B cell (primary cell): ENCODE data around the gene ADAMTS13. TPM values are rescaled to one million over a fixed set of nuclear protein-coding genes. Genes with fewer than 3 reads are reported as not detected.

Experiments used
- ATAC-seq: fragments of 200-7000 bp; cut with Tn5 transposase; one replicate; pipeline ENCODE4 v1.10.0; 2021; ENCODE audit warnings: low read depth, mild to moderate bottlenecking, moderate number of reproducible peaks, moderate library complexity
- CTCF ChIA-PET: fragments of 350-600 bp; sonication (Branson Sonifier 250); formaldehyde crosslinking; loops from one replicate; lab custom pipeline; 2021; ENCODE audit warnings: antibody characterized with exemption, inconsistent platforms; lab: Charles Lee
- POLR2A ChIA-PET: fragments of 350-600 bp; sonication (Branson Sonifier 250); formaldehyde crosslinking; loops from one replicate; lab custom pipeline; 2021; ENCODE audit warnings: antibody characterized with exemption; lab: Charles Lee
- DNase-seq: peaks from one replicate; pipeline ENCODE4 v3.0.0; 2013
- H2AFZ ChIP-seq: 2 replicates; pipeline ENCODE4 v1.6.1; 2012; ENCODE audit warnings: mild to moderate bottlenecking, low read depth, low read length; ENCODE audit not compliant: insufficient read depth, poor library complexity, severe bottlenecking
- H3K27ac ChIP-seq, 2 donors: 1 replicate in 1 of 2; 2 replicates in 1 of 2; pipeline ENCODE4 v1.5.1; 2012 to 2013; ENCODE audit warnings: low read length in 2 of 2, mild to moderate bottlenecking in 2 of 2, moderate library complexity in 1 of 2
- H3K27me3 ChIP-seq, 4 experiments: fragments of 200-600 bp in 1 of 4; sonication (generic) in 1 of 4; replicated peaks in 1 of 4; 1 replicate in 2 of 4; 2 replicates in 2 of 4; pipeline versions ENCODE4 v1.6.1 to v1.7.0; 2013 to 2016; ENCODE audit warnings: low read length in 3 of 4, mild to moderate bottlenecking in 2 of 4, mixed read lengths in 1 of 4, moderate library complexity in 1 of 4; ENCODE audit not compliant: insufficient read depth in 4 of 4, control insufficient read depth in 3 of 4; ENCODE audit errors: control extremely low read depth in 1 of 4
- H3K36me3 ChIP-seq, 2 experiments: replicated peaks in 1 of 2; 1 replicate in 1 of 2; 2 replicates in 1 of 2; pipeline versions ENCODE4 v1.6.1 to v1.7.1; 2013; ENCODE audit warnings: low read length in 1 of 2; ENCODE audit not compliant: insufficient read depth in 2 of 2, control insufficient read depth in 1 of 2; ENCODE audit errors: control extremely low read depth in 1 of 2, extremely low read depth in 1 of 2
- H3K4me1 ChIP-seq, 2 donors: fragments of 200-600 bp in 1 of 2; sonication (generic) in 1 of 2; 1 replicate in 1 of 2; 2 replicates in 1 of 2; pipeline versions ENCODE4 v1.5.1 to v1.6.1; 2013 to 2017; ENCODE audit warnings: low read length in 2 of 2; ENCODE audit not compliant: control insufficient read depth in 2 of 2, insufficient read depth in 2 of 2
- H3K4me2 ChIP-seq: replicated peaks from 2 replicates; pipeline ENCODE3; 2012; ENCODE audit warnings: mild to moderate bottlenecking, low read depth, low read length; ENCODE audit not compliant: poor library complexity, severe bottlenecking
- H3K4me3 ChIP-seq, 5 experiments: fragments of 200-600 bp in 1 of 5; sonication (generic) in 1 of 5; 1 replicate in 3 of 5; 2 replicates in 2 of 5; pipeline versions ENCODE4 v1.5.1 to v1.7.0; 2011 to 2016; ENCODE audit warnings: low read length in 4 of 5, mild to moderate bottlenecking in 4 of 5, low read depth in 2 of 5, control low read depth in 1 of 5, moderate library complexity in 1 of 5; ENCODE audit not compliant: insufficient read depth in 1 of 5; ENCODE audit errors: control extremely low read depth in 1 of 5, extremely low read depth in 1 of 5
- H3K79me2 ChIP-seq: fragments of 200-600 bp; sonication (generic); one replicate; pipeline ENCODE4 v1.6.0; 2016; ENCODE audit warnings: low read length; ENCODE audit not compliant: control insufficient read depth, insufficient read depth
- H3K9ac ChIP-seq: fragments of 200-600 bp; sonication (generic); 2 replicates; pipeline ENCODE4 v1.6.1; 2017; ENCODE audit warnings: mild to moderate bottlenecking, low read length, moderate library complexity
- H3K9me3 ChIP-seq, 3 donors: one replicate each; pipeline versions ENCODE4 v1.6.1 to v1.7.1; 2013; ENCODE audit warnings: low read length in 2 of 3; ENCODE audit not compliant: control insufficient read depth in 2 of 3, insufficient read depth in 1 of 3; ENCODE audit errors: control extremely low read depth in 1 of 3
- H4K20me1 ChIP-seq: 2 replicates; pipeline ENCODE4 v1.6.0; 2012; ENCODE audit warnings: mild to moderate bottlenecking, low read length; ENCODE audit not compliant: insufficient read depth, control insufficient read depth, poor library complexity, severe bottlenecking
- H3K27ac Mint-ChIP-seq: one replicate; pipeline ENCODE4 v1.8.0; 2021; ENCODE audit warnings: mixed read lengths
- H3K27me3 Mint-ChIP-seq: one replicate; pipeline ENCODE4 v1.8.0; 2021; ENCODE audit warnings: mixed read lengths
- H3K4me1 Mint-ChIP-seq: one replicate; pipeline ENCODE4 v1.8.0; 2021; ENCODE audit warnings: mixed read lengths
- H3K4me3 Mint-ChIP-seq: one replicate; pipeline ENCODE4 v1.8.0; 2021; ENCODE audit warnings: mixed read lengths
- H3K9me3 Mint-ChIP-seq: one replicate; pipeline ENCODE4 v1.8.0; 2022; ENCODE audit warnings: mixed read lengths; ENCODE audit not compliant: insufficient read depth
- CTCF ChIP-seq: fragments of 200-600 bp; IDR thresholded peaks from one replicate; pipeline ENCODE4 v1.8.0; 2022; ENCODE audit warnings: antibody characterized with exemption, mild to moderate bottlenecking
- EZH2 ChIP-seq: IDR thresholded peaks from 2 replicates; pipeline ENCODE4 v1.6.1; 2012; ENCODE audit warnings: borderline replicate concordance, low read depth, mild to moderate bottlenecking, moderate library complexity, low read length; ENCODE audit not compliant: insufficient read depth, poor library complexity, severe bottlenecking
- WGBS: methylation state at CpG from one replicate; pipeline ENCODE4 v1.1.5; 2013; ENCODE audit warnings: missing lambda C conversion rate; ENCODE audit not compliant: insufficient coverage; 5-methylcytosine and 5-hydroxymethylcytosine counted together
- intact Hi-C: fragments of 100-400 bp; cut with micrococcal nuclease; formaldehyde crosslinking; loops from one replicate; pipeline ENCODE4 v1.10.0; 2022
- polyA plus RNA-seq: library from polyadenylated mRNA; depleted of rRNA; stranded (reverse); fragments of >200 nt; gene quantifications from 2 replicates; pipeline ENCODE4 v1.2.3, GENCODE V29; 2012
- total RNA-seq, 2 donors: library from RNA; stranded (reverse); fragments of 120-200 nt in 1 of 2; gene quantifications; 1 replicate in 1 of 2; 2 replicates in 1 of 2; pipeline versions ENCODE4 v1.2.3 to v1.2.4, GENCODE V29; 2013 to 2022

The ADAMTS13 gene
- total and polyA plus RNA-seq, 2 donors (not counting 1 experiment from before 2014, with no cell fraction given) = 2.5 to 5.7 TPM

GRCh38 chr9:133464638-133465037, 42.5 kb downstream of the ADAMTS13 start:
- ChIA-PET CTCF (interaction anchor here (0.6 kb wide), 1 partner anchor 20 kb away, joined by 3 read pairs; no protein-coding TSS in a partner anchor), POLR2A (no interaction called here)
- H3K4me1 Mint-ChIP-seq = peaks cover 20% of the 10 kb centered on the region
- H3K4me3 ChIP-seq = no peak overlapping the region
- H3K9me3 Mint-ChIP-seq = no peaks in the 10 kb centered on the region
- H3K4me1 ChIP-seq = peaks cover 8 to 28% of the 10 kb centered on the region in 2 donors
- TF ChIP-seq EZH2 (no peak), CTCF (no peak)
- no peaks in the 10 kb centered on the region for H3K9me3 ChIP-seq
- peaks cover 0 to 11% of the 10 kb centered on the region in 2 experiments for H3K36me3 ChIP-seq
- H3K27me3 Mint-ChIP-seq = no peaks in the 10 kb centered on the region
- no peak for ATAC-seq
- H3K79me2 ChIP-seq = peaks cover 13% of the 10 kb centered on the region
- no peak overlapping the region for H3K9ac ChIP-seq
- DNase-seq = no peak
- H3K4me3 Mint-ChIP-seq = no peak overlapping the region
- H3K4me2 ChIP-seq = no peak overlapping the region
- no peaks in the 10 kb centered on the region for H3K27me3 ChIP-seq
- H4K20me1 ChIP-seq = peaks cover 23% of the 10 kb centered on the region
- WGBS = 94% methylated on average over 7 of the region's 10 CpGs
- H3K27ac Mint-ChIP-seq = no peak overlapping the region
- no peak overlapping the region for H3K27ac ChIP-seq
- no peak overlapping the region for H2AFZ ChIP-seq
- intact Hi-C loops = no loop called here

GRCh38 chr9:133465984-133466383, 43.8 kb downstream of the ADAMTS13 start:
- Mint-ChIP-seq H3K27me3 (no peaks in the 10 kb centered on the region), H3K27ac (no peak overlapping the region), H3K9me3 (no peaks in the 10 kb centered on the region), H3K4me3 (no peak overlapping the region), H3K4me1 (peaks cover 16% of the 10 kb centered on the region)
- TF ChIP-seq EZH2 (no peak), CTCF (no peak)
- peaks cover 2 to 22% of the 10 kb centered on the region in 2 donors for H3K4me1 ChIP-seq
- no peak overlapping the region for H3K4me3 ChIP-seq
- no peaks in the 10 kb centered on the region for H3K27me3 ChIP-seq
- CTCF ChIA-PET = no interaction called here
- intact Hi-C loops = no loop called here
- H3K27ac ChIP-seq = no peak overlapping the region
- WGBS = no CpG with 5 or more reads among the region's 6 CpGs
- POLR2A ChIA-PET = no interaction called here
- ATAC-seq (no peak), DNase-seq (no peak)
- no peak overlapping the region for H3K4me2 ChIP-seq
- H3K79me2 ChIP-seq = peaks cover 13% of the 10 kb centered on the region
- no peaks in the 10 kb centered on the region for H3K9me3 ChIP-seq
- H2AFZ ChIP-seq = no peak overlapping the region
- H3K36me3 ChIP-seq = peaks cover 0 to 11% of the 10 kb centered on the region in 2 experiments
- H4K20me1 ChIP-seq = peaks cover 29% of the 10 kb centered on the region
- H3K9ac ChIP-seq = no peak overlapping the region
